UCSD-AML1 (cell line): ENCODE results near the gene ABT1.

ENCODE experiments used
- DNase-seq: peaks from one replicate; lab custom pipeline; 2025; ENCODE audit not compliant: unreplicated experiment; lab: John Stamatoyannopoulos, UW

Gene ABT1

DNA sequence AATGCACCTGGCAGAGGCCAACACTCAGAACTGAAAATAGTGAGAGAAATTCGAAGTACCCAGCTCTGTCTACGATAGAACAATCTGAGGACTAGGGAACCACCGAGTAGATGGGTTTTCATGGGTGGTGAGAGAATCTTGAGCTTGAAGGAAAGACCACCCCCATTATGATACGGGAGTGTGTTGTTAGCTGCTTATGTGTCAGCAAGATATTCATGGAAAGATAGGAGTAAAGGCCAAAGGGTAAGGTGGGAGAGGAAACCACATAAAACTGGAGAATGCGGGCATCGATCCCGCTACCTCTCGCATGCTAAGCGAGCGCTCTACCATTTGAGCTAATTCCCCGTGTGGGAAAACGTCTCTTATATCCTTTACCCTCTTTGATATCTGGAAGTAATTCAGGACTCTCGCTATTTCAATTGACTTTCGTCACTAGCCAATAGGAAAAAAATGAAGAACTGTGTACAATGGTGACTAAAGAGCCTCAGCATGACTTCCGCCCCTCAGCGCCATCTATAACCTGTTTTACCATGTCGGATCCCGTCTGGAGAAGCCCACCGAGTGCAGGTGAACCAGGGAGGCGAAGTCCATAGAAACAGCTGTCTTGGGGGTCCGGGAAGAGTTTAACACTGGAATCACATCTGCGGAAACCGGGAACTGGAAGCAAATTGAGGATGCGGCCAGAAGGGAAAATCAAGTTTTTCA lies 25.0 kb upstream of the ABT1 start:
- DNase-seq, result peak; percentile 80

DNA sequence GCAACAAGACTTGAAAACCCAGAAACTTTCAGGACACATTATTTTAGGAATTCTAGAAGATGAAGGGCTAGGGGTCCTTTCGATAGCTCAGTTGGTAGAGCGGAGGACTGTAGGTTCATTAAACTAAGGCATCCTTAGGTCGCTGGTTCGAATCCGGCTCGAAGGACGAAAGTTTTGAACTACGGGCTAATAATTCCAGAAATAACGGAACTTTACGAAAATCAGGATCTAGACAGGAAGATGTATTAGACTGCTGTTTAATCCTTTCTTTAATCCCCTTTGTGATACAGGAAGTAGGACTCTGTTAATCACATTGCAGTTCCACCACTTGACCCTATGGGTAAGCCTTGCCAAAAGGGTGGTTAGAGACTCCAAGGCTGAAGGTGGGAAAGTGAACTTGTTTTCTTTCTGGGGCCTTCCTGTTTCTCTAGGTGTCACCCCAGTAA lies 21.2 kb upstream of the ABT1 start:
- DNase-seq, result no peak

DNA sequence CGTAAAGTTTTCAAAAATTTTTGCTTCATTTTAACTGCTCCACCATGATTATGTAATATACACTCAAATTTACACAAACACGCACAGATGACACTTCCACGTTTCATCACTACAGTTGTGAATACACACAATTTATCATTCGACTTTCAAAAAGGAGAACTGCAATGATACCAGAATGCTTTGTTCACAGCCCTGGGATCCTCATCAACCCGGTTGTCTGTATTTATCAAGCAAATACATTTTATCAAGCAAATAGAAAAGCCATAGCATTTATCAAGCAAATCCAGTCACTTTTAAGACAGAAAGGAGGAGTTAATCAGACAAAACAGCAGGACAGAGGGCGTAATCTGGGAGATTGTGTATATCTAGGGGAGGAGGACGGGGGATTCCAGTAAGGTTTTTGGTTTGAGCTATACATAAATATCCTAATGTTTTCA lies 20.3 kb upstream of the ABT1 start:
- no peak for DNase-seq

DNA sequence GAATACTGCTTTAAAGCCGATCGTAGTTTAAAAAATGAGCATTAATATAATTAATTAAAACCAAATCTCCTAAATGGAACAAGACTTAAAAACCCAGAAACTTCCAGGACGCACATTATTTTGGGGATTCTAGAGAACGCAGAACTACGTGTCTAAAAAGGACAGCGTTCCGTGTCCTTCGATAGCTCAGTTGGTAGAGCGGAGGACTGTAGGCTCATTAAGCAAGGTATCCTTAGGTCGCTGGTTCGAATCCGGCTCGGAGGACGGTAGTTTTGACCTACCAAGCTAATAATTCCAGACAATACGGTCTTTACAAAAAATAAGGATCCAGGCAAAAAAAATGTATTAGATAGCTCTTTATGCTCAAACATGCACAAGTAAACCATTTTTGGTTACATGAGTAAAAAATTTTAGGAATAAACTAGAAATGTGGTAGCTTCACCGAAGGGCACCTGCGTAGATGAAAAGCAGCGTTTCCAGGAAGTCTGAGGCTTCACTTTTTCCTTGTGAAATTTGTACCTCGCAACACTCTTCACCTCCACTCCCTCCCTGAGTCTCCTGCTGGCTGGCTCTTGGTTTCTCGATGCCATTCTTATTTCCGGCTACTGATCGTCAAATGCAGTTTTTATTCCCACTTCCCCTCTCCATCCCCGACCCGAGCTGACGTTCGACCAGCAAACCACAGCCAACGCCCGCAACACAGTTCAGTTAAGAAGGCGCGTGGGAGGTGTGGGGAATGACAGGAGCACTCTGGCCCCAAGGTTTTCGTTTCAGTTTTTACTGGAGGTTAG lies 19.6 kb upstream of the ABT1 start:
- DNase-seq, result peak; percentile 39

DNA sequence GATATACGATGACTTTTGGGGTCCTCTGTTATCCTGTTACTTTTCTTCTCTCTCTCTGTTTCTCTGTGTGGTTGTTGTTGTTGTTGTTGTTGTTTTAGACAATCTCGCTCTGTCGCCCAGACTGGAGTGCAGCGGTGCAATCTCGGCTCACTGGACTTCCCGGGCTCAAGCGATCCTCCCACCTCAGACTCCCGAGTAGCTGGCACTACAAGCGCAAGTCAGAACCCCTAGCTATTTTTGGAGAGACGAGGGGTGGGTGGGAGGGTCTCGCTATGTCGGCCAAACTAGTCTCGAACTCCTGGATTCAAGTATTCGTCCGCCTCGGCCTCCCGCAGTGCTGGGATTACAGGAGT lies 19.1 kb upstream of the ABT1 start:
- no peak for DNase-seq

DNA sequence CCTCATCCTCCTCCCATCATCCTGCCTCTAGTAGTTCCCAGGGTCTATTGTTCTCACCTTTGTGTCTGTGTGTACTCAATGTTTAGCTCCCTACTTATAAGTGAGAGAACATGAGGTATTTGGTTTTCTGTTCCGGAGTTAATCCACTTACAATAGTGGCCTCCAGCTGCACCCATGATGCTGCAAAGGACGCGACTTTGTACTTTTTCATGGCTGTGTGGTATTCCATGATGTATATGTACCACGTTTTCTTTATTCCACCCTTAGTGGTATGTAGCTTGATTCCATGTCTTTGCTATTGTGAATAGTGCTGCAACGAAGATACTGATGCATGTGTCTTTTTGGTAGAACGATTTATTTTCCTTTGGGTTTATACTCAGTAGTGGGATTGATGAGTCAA lies 18.5 kb upstream of the ABT1 start:
- no peak for DNase-seq

DNA sequence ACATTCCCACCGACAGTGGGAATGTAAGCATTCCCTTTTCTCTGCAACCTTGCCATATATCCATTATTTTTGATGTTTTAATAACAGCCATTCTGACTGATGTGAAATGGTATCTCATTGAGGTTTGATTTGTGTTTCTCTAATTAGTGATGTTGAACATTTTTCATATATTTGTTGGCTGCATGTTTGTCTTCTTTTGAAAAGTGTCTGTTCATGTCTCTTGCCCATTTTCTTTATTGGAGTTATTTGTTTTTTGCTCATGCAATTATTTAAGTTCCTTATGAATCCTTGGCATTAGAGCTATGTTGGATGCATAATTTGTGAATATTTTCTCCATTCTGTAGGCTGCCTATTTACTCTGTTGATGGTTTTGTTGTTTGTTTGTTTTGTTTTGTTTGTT lies 18.0 kb upstream of the ABT1 start:
- DNase-seq, result no peak

DNA sequence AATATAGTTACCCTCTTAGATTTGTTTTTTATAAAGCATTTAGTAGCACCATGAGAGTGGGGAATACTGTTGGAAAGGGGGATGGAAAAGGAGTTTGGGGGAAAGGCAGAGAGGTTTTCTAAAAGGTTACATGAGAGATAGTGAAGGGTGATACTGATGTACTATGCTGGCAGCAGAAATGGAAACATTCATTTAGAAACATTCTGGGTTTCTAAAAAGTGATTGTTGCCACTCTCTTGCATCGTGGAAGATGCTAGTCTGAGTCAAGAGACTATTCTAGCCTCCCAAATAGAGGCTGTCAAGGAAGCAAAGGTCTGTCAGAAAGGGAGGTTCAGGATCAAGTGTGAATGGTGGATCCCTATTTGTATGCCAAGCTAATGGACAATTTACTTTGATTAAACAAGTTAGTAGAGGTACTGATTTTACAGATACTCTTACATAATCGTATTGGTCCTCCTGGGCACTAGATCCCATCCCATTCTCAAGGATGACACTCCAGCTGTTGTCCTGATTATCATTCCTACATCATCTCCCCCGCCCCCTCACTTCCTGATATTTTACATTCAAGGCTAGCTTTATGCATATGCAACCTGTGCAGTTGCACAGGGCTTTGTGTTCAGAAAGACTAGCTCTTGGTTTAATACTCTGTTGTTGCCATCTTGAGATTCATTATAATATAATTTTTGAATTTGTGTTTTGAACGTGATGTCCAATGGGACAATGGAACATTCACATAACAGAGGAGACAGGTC lies 15.4 kb upstream of the ABT1 start:
- no peak for DNase-seq

DNA sequence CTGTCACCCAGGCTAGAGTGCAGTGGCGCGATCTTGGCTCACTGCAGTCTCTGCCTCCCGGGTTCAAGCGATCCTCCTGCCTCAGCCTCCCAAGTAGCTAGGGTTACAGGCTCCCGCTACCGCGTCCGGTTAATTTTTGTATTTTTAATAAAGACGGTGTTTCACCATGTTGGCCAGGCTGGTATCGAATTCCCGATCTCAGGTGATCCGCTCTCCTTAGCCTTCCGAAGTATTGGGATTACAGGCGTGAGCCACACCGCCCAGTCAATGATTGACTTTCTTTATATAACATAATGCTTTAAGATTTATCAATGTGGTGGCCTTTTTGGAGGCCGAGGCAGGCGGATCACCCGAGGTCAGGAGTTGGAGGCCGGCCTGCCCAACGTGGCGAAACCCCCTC lies 7.8 kb upstream of the ABT1 start:
- DNase-seq, result no peak

DNA sequence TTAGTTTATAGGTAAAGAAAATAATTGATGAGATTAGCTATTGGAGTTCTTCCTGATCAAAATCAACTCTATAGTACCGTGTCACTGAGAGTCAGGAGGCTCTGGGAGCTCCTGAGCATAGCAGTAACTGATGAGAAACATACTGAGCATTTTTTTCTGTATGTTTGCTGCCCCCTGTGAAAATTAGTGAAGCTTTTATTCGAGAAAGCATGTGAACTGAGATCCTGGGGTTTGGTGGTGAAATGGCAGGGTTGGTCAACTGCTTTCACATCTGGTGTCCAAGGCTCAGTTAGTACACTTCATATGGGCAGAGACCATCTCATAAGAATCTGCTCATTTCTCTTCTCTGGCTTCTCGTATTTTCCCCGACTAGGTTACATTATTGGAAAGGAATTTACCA lies 4.1 kb upstream of the ABT1 start:
- no peak for DNase-seq

DNA sequence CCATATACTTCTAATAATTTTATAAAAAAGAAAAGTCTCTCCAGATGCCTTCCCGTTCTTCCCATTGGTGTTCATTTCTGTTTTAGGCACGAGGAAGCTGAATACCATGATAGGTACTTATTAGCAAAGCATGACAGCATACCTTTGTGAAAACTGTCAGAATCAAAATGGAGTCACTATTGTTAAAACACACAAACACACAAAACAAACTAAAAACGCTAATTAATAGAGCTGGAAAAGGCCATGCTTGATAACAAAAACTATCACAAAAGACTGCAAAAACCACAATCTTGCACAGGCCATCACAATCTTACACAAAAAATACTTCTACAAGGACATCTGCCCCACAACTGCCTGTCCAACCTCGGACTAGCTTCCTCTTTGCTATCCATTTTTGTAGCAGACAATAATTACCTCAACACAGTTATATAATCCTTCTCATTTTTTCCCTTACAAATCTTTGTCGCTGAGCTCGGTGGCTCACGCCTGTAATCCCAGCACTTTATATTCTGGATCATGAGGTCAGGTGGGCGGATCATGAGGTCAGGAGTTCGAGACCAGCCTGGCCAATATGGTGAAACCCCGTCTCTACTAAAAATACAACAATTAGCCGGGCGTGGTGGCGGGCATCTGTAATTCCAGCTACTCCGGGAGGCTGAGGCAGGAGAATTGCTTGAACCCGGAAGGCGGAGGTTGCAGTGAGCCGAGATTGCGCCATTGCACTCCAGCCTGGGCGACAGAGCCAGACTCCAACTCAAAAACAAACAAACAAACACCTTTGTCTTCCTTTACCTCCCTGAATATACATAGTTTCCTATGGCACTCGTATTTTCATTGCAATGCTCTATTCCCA lies 3.2 kb upstream of the ABT1 start:
- no peak for DNase-seq

DNA sequence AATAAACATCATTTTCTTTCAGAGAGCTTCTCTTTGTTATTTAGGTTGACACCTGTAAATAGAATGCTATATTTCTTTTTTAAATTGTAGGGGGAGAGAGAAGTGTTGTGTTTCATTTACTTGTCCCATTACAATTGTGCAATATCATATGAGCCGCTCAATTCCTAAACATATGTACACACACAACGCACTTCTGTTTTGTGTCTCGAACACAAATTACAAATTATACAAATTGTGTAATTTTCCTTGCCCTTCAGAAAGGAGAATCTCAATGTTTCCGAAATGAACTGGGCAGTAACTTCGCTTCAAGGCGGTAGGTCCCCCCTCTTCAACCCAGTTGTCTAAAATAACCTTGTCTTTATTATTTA lies 2.6 kb upstream of the ABT1 start:
- no peak for DNase-seq

DNA sequence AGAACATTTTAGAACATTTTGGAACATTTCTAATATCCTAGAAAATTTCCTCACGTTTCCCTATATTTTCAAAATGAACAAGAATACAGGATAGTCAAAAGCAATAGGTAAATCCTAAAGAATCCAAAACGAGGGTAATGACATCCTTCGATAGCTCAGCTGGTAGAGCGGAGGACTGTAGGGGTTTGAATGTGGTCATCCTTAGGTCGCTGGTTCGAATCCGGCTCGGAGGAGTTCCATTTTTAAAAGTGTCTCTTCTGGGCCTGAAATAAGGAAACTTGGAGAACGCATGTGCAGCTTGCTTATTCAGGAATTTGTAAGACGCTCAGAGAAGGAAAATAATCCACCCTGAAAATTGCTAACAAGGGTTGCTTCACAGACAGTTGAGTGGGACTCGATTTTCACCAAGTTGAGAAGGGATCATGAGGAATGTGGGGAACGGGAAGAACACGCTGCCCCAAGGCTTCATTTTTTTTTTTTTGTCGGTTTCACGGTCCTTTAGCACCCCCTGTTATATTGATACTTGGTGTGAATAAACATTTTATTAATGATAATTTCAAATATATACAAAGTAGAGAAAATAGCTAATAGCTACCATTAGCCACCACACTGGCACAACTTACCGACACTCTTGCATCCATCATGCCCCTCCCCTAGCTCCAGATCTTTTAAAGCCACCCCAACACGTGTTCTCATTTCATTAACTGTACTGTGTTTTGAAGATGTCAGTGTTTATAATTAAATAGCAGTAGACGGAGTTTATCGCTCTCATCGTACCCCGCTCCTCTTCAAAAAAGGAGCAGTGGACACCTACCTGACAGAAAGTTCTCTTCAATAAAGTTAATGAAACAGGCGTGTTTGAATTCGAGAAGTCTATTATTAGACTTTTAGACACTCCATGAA lies 1.8 kb upstream of the ABT1 start:
- peak; percentile 61 for DNase-seq

DNA sequence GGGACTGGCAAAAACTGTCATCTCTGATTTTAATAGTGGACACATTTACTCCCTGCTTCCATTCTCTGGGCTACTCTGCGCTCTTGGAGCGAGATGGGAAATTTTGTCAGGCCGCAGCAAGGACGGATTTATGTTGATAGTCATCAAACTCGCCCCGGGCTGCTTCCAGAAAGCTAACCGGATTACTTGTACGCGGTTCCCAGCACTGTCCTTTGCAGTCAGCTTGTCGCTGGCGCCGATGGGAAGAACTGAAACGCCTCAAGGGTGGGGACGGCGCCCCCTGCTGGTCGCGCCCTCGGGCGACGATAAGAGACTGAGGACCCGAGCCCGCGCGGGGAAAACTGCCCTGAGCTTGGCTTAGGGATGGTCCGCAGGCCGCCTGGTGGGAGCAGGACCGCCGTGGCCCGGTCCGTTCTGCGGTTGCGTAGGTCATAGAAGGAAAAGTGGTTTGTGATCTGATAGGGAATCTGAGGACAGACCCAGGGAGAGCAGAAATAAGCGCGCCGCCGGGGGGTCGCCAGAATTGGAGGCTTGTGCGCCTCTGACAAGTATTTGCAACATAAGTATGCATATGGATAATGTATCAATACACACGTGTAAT lies 984 bp upstream of the ABT1 start:
- DNase-seq, result peak; percentile 93

DNA sequence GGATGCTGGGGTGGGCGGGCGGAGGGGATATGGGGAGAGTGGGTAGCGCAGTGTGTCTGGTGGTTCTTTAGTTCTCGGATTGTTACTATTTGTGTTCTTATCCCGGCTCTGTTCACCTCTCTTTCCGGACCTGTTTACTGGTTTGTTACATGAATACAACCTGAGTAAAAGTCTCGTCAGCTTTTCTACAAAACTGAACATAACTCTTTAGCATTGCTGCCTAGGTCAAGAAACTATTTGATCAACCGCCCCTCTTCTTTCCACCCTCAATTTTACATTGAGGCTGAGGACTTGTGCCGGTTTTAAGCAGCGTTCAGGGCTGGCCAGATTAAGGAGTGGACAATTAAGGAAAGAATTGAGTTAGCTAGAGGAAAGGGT lies 625 bp downstream of the ABT1 start:
- DNase-seq, result no peak

DNA sequence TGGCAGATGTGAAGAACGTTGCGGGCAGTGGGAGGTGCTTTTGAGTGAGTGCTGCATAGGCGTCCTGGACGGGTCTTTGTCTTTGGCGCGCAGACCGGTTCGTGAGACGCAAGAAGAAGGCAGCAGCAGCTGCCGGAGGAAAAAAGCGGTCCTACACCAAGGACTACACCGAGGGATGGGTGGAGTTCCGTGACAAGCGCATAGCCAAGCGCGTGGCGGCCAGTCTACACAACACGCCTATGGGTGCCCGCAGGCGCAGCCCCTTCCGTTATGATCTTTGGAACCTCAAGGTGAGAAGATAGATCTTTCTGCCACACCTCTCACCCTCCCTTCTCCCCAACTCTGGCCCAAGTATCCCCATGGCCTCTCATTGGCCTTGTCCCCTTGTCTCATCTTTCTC lies 1.1 kb downstream of the ABT1 start:
- no peak for DNase-seq

DNA sequence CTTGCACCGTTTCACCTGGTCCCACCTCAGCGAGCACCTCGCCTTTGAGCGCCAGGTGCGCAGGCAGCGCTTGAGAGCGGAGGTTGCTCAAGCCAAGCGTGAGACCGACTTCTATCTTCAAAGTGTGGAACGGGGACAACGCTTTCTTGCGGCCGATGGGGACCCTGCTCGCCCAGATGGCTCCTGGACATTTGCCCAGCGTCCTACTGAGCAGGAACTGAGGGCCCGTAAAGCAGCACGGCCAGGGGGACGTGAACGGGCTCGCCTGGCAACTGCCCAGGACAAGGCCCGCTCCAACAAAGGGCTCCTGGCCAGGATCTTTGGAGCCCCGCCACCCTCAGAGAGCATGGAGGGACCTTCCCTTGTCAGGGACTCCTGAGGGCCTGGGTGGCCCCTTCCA lies 1.5 kb downstream of the ABT1 start:
- no peak for DNase-seq

DNA sequence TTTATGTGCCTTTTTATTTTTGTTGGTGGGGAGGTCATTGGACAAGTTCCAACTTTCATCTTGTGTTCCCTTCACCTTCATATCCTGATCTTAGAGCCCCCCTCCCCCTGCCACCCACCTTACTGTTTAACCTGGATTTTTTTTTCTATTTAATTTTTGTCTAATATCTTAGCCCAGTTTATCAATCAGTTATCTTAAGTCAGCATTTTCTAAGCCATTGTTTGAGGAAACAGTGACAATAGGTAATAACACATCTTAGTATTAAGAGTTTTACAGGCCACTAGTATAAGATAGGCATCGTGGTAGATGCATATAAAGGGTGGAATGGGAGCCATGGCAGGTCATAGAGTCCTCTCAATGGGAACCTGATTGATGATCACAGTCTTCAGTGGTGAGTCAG lies 2.4 kb downstream of the ABT1 start:
- no peak for DNase-seq

DNA sequence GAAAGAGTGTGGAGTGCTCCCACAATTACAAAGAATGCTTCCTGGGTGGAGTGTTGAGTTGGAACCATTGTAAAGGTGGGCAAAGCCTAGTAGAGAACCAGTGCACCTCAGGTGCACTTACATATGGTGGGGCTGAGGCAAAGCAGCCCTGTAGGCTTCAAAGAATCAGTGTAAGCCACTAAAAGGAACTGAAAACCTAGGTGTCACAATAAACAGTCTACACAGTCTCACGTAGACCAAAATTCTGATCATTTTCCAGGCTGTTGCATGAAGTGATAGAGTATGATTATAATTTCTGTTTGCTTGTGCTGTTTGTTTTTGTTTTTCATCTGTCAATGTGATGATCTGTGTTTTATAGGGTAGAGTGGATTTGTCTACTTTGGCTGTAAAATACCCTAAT lies 2.8 kb downstream of the ABT1 start:
- no peak for DNase-seq

DNA sequence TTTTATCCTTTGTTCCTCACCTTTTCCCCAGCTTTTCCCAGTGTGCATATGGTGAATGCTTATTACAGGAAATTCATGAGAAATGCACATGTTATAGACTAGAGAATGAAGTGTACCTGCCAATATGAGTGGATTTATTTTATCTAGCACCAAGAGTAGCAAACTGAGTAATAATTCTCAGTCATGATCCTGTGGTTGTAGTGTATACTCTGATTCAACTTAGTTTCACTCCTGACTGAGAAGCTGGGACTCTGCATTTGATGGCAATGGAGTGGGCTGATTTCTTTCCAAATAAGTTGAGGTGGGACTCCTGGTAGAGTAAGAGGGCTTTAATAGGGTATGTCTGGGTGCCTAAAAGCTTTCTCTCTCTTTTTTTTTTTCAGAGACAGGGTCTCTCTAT lies 4.0 kb downstream of the ABT1 start:
- DNase-seq, result no peak
